Astrocyte of the spinal cord (primary cell): ENCODE results near the gene LEUTX.

ENCODE experiments used
- DNase-seq: peaks from one replicate; pipeline ENCODE4 v3.0.0; 2011; ENCODE audit warnings: low read depth, low spot score
- H3K4me3 ChIP-seq: 2 replicates; pipeline ENCODE4 v1.5.1; 2011; ENCODE audit warnings: low read depth, mild to moderate bottlenecking, low read length, moderate library complexity
- CTCF ChIP-seq: IDR thresholded peaks from 2 replicates; pipeline ENCODE4 v1.5.1; 2012; ENCODE audit warnings: low read depth, mild to moderate bottlenecking, low read length, inconsistent platforms
- in situ Hi-C: cut with HindIII; loops from 2 replicates; pipeline ENCODE4 v1.10.0; 2017; ENCODE audit warnings: low sequenced_read_pairs

Gene LEUTX

GRCh38 chr19:39825531-39826076, 47.0 kb downstream of the LEUTX start:
- in situ Hi-C loops, result no loop called here
- no peak for TF ChIP-seq CTCF
- DNase-seq, result no peak
- no peak overlapping the region for H3K4me3 ChIP-seq

DNA sequence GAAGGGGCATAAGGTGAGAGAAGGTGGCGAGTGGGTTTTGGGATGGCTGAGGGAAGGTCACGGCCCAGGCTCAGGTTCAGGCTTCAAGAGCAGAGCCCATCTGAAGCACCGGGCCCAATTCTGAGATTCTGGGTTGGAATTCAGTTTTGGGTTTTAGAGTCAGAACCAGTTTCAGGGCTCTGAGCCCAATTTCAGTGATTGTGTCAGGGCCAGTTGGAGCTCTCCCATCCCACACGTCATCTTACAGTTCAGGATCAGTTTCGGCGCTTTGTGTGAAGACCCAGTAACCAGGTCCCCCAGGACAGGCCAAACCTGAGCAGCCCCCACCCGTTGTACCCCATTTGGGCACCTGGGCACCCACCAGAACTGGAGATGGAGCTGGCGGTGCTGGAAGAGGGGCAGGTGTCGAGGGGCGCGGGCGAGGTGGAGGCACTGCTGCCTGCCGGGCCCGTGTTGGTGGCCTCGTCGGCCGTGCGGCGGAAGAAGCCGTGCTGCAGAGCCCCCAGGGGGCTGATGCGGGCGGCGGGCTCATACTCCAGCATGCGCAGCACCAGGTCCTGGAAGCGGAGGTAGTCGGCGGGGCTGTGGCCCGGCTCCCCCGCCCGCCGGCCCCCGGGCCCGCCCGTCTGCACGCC, 47.8 kb downstream of the LEUTX start:
- in situ Hi-C loops, result no loop called here
- DNase-seq, result no peak
- H3K4me3 ChIP-seq, result no peak overlapping the region
- no peak for TF ChIP-seq CTCF

- no peak for DNase-seq
- in situ Hi-C loops, result no loop called here
- no peak for TF ChIP-seq CTCF
- no peak overlapping the region for H3K4me3 ChIP-seq
These were observed 48.6 kb downstream of the LEUTX start for GRCh38 chr19:39827216-39827615.

GRCh38 chr19:39828015-39828653, 49.5 kb downstream of the LEUTX start:
- TF ChIP-seq CTCF, result no peak
- H3K4me3 ChIP-seq, result no peak overlapping the region
- DNase-seq, result no peak
- in situ Hi-C loops, result no loop called here

DNA sequence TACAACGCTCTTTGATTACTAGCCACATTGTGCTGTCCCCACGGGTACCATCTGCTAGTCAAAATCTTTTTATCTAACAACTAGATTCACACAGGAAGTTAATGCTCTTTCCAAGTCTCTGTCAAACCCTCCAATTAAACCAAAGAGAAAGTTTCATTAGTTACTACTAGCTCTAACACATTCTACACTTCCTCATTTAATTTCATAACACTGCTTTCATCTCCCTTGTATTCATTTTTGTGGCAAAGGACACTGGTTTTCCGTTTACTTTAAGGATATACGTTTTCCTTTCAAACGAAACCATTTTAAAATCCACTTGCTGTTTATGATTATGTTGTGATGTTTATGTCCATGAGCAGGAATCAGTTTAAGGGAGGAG, 50.0 kb downstream of the LEUTX start:
- in situ Hi-C loops, result no loop called here
- no peak for TF ChIP-seq CTCF
- no peak for DNase-seq
- H3K4me3 ChIP-seq, result no peak overlapping the region

GRCh38 chr19:39829702-39830275, 51.1 kb downstream of the LEUTX start:
- no peak overlapping the region for H3K4me3 ChIP-seq
- in situ Hi-C loops, result no loop called here
- no peak for TF ChIP-seq CTCF
- DNase-seq, result no peak
